Tongue (tissue), 2 donors: ENCODE data around the gene TMEM121. TPM values are rescaled to one million over a fixed set of nuclear protein-coding genes. Genes with fewer than 3 reads are reported as not detected.
"Not testable (repeated sequence)": the region's sequence is repeated elsewhere in the genome, so short reads cannot be mapped to it uniquely, and the experiment has no call there.

ENCODE experiments used
- DNase-seq: peaks from one replicate; pipeline ENCODE4 v3.0.0-alpha.2; 2015
- total RNA-seq: library from RNA; depleted of rRNA; stranded (reverse); fragments of >200 nt; gene quantifications from one replicate; pipeline ENCODE4 v1.2.3, GENCODE V29; 2014

TMEM121 gene
- total RNA-seq, 1 donor from 2014 or later, result 12.1 TPM

DNA sequence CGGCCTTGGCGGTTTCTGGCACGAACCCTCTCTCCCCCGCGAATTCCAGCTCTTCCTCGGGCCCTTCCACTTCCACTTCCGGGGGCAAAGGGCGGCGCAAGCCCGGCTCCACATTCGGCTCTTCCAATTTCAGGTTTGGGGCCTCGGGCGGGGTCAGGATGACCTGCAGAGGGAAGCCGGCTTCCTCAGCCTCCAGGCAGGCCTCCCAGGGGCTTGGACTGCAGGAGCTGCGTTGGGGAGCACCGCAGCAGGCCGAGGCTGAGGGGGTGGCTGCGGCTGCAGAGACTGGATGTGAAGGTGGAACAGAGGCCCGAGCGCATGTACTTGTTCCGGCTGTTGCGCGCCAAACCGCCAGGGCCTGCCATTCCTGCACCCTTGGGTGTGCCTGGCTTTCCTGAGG, 20.7 kb downstream of the TMEM121 start:
- DNase-seq, result not testable (repeated sequence)

- DNase-seq, result no peak
Observed at GRCh38 chr14:105547741-105548169, 21.4 kb downstream of the TMEM121 start.

- no peak for DNase-seq
Observed at GRCh38 chr14:105549481-105549880, 23.1 kb downstream of the TMEM121 start.

- no peak for DNase-seq
Observed at GRCh38 chr14:105554022-105554421, 27.6 kb downstream of the TMEM121 start.

DNA sequence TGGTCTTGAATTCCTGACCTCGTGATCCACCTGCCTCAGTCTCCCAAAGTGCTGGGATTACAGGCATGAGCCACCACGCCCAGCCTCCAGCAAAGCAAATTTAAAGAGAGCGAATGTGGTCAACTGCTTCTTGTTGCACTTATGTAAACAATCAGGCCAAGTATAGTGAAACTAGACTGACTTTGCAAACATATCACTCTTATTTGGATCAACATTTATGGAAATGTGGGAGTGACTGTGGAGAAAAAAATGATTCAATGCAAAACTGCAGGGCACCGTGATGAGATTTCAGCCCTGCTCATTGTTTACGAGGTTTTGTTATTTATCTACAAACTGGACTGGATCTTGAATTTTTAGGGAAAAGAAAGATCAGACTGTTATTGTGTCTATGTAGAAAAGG, 28.1 kb downstream of the TMEM121 start:
- DNase-seq, result no peak

- not testable (repeated sequence) for DNase-seq
Observed at GRCh38 chr14:105557671-105558070, 31.3 kb downstream of the TMEM121 start.

GRCh38 chr14:105558449-105559154, 32.2 kb downstream of the TMEM121 start:
- not testable (repeated sequence) for DNase-seq

DNA sequence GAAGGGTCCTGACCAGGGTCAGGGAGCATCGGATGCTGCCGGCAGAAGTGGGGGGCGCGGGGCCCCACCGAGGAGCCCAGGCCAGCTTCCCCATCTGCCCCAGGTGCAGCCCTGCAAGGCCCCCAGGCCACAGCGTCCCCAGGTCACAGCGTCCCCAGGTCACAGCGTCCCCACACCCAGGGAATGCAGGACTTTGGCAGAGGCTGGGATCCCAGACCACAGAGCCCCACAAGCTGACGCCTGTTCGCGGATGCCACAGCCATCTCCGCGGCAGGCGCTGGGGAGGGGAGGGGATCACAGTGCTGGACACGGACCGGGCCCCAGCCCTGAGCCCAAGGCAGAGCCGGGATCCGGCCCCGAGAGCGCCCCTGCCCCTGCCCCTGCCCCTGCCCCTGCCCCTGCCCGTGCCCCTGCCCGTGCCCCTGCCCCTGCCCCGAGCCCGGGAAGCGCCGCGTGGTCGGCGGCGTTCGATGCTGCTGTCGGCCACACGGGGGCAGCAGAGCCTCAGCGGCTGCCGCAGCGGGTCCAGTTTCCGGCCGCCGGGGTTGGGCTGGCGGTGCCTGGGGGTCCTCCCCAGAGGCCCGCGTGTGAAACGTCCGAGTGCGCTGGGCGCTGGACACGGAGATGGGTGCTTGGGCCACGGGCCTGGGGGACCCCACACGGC, 33.1 kb downstream of the TMEM121 start:
- not testable (repeated sequence) for DNase-seq

- not testable (repeated sequence) for DNase-seq
Observed at GRCh38 chr14:105560048-105560669, 33.8 kb downstream of the TMEM121 start.

- not testable (repeated sequence) for DNase-seq
Observed at GRCh38 chr14:105561345-105561744, 35.0 kb downstream of the TMEM121 start.

GRCh38 chr14:105562713-105563346, 36.4 kb downstream of the TMEM121 start:
- DNase-seq, result no peak

- DNase-seq, result no peak
Observed at GRCh38 chr14:105563347-105563737, 37.0 kb downstream of the TMEM121 start.

GRCh38 chr14:105564536-105564935, 38.2 kb downstream of the TMEM121 start:
- not testable (repeated sequence) for DNase-seq

DNA sequence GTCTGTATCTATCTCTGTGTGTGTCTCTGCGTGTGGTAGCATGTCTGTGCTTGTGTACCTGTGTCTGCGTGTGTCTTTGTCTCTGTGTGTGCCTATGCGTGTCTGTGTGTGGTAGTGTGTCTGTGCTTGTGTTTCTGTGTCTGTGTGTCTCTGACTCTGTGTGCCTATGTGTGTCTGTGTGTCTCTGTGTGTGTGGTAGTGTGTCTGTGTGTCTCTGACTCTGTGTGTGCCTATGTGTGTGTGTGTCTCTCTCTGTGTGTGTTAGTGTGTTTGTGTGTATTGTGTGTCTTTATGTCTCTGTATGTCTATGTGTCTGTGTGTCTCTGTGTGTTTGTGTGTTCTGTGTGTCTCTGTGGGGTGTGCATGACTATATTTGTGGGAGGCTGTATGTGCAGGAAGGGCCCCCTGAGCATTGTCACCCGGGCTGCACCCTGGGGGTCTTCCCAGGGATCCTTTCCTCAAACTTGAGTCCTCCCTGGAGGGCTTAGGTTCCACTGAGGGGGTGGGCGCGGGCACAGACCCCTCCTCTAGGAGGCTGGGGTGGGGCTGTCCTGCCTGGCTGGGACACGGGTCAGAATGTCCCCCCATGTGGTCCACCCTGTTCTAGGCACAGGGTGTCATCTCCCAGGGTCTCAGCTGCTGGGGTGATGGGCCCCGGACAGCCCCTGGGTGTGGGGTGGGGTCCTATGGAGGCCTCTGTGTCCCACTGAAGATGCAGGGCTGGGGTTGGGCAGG, 39.0 kb downstream of the TMEM121 start:
- DNase-seq, result not testable (repeated sequence)

DNA sequence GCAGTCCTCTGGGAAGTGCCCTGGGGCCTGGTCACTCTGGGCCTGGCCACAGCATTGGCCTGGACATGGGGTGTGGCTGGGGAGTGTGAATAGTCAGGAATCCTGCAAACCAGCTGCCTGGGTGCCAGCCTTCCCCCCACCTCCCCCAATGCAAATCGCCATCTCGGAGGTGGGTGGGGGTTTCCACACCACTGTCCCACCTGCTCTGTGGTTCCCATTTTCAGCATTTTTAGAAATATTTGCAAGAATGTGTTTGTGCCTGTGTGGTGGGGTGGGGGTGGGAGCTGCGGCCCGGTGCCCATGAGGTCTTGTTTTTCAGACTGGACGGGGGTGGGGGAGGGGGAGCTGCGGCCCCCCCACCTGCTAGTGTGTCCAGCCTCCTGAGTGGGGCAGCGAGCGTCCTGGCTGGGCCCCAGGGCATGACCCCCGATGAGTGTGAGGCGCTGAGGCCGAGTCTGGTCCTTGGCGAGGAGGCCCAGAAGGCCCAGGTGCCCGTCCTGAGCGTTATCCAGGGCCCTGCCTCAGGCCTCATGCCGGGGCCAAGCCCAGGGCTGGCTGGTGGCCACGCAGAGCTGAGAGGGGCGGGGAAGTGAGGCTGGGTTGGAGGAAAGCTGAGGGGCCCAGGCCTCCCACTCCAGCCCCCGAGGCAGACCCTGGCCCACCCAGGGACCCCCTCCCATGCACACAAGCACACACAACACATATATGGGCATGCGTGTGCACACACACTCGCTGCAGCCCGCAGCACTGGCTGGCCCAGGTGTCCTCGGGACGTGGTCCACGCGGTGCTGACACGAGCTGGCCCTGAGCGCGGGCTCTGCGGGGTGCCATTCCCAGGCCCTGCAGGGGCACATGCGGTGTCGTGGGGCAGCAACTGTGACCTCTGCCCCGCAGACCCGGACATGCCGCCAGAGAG, 40.1 kb downstream of the TMEM121 start:
- not testable (repeated sequence) for DNase-seq

GRCh38 chr14:105567164-105568103, 41.1 kb downstream of the TMEM121 start:
- DNase-seq, result not testable (repeated sequence)

GRCh38 chr14:105568140-105568843, 41.9 kb downstream of the TMEM121 start:
- DNase-seq, result not testable (repeated sequence)

DNA sequence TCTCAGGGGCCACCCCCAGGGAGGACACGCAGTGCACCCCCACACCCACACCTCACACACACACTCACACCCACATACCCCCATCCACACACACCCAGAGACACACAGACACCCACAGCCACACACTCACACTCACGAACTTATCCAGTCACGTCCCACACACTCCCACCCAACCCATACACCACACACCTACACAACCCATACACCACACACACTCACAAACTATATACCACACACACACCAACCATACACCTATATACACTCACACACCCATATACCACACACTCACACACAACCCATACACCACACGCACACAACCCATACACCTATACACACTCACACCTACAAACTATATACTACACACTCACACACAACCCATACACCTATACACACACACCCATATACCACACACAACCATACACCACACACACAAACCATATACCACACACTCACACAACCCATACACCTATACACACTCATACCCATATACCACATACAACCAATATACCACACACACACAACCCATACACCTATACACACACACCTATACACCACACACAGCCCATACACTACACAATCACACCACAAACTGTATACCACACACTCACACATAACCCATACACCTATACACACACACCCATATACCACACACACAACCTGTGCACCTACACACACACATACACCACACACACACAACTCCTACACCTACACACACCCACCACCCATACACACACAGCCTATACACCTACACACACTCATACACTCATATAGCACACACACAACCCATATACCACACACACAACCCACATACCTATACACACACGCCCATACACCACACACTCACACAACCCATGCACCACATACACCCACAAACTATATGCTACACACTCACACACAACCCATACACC, 42.7 kb downstream of the TMEM121 start:
- DNase-seq, result no peak
